ENCODE measurements around the gene BORCS5. TPM values are rescaled to one million over a fixed set of nuclear protein-coding genes. Genes with fewer than 3 reads are reported as not detected.
"Not testable (repeated sequence)": the region's sequence is repeated elsewhere in the genome, so short reads cannot be mapped to it uniquely, and the experiment has no call there.

BORCS5 gene
- total RNA-seq = 3.7 and 4.0 TPM in 2 replicates

GRCh38 chr12:12356896-12357718 lies at the start of gene BORCS5:
TSS of gene BORCS5 (plus strand) at chr12:12357078. CDS start at chr12:12357452, 374 bp downstream.
- DNase-seq (ENCODE audit: low read depth in 2 of 2) = peak; percentile 84 to 89

GRCh38 chr12:12310695-12311094 lies 46.2 kb upstream of the BORCS5 start:
- DNase-seq (ENCODE audit: low read depth in 2 of 2) = not testable (repeated sequence)

- no peak for DNase-seq (ENCODE audit: low read depth in 2 of 2)
Measured at GRCh38 chr12:12315838-12316237, 41.0 kb upstream of the BORCS5 start.

GRCh38 chr12:12319451-12320183 lies 37.3 kb upstream of the BORCS5 start:
- no peak for DNase-seq (ENCODE audit: low read depth in 2 of 2)

- DNase-seq (ENCODE audit: low read depth in 2 of 2) = no peak
Measured at GRCh38 chr12:12323118-12323517, 33.8 kb upstream of the BORCS5 start.

- no peak for DNase-seq (ENCODE audit: low read depth in 2 of 2)
Measured at GRCh38 chr12:12323591-12323990, 33.3 kb upstream of the BORCS5 start.

GRCh38 chr12:12326262-12326661 lies 30.6 kb upstream of the BORCS5 start:
- no peak for DNase-seq (ENCODE audit: low read depth in 2 of 2)

- DNase-seq (ENCODE audit: low read depth in 2 of 2) = peak; percentile 38 to 79
Measured at GRCh38 chr12:12327802-12328201, 29.1 kb upstream of the BORCS5 start.

- DNase-seq (ENCODE audit: low read depth in 2 of 2) = no peak
Measured at GRCh38 chr12:12331244-12331771, 25.6 kb upstream of the BORCS5 start.

- no peak for DNase-seq (ENCODE audit: low read depth in 2 of 2)
Measured at GRCh38 chr12:12331896-12332295, 25.0 kb upstream of the BORCS5 start.

- peak; percentile 17 to 84 for DNase-seq (ENCODE audit: low read depth in 2 of 2)
Measured at GRCh38 chr12:12333407-12334366, 23.2 kb upstream of the BORCS5 start.

GRCh38 chr12:12334367-12335040 lies 22.4 kb upstream of the BORCS5 start:
- peak; percentile 25 to 75 for DNase-seq (ENCODE audit: low read depth in 2 of 2)

- peak in 1 of 2 donors; percentile 37 for DNase-seq (ENCODE audit: low read depth in 2 of 2)
Measured at GRCh38 chr12:12336049-12336411, 20.8 kb upstream of the BORCS5 start.

- DNase-seq (ENCODE audit: low read depth in 2 of 2) = no peak
Measured at GRCh38 chr12:12336511-12336910, 20.4 kb upstream of the BORCS5 start.

GRCh38 chr12:12338527-12339168 lies 18.2 kb upstream of the BORCS5 start:
- peak in 1 of 2 donors; percentile 87 for DNase-seq (ENCODE audit: low read depth in 2 of 2)

- DNase-seq (ENCODE audit: low read depth in 2 of 2) = peak; percentile 51 to 61
Measured at GRCh38 chr12:12349711-12350665, 6.9 kb upstream of the BORCS5 start, which contains the start of gene MANSC1. TSS of gene MANSC1 (minus strand) at chr12:12350242. CDS start at chr12:12343314, 6,928 bp downstream.

GRCh38 chr12:12350868-12351463 lies 5.9 kb upstream of the BORCS5 start:
- DNase-seq (ENCODE audit: low read depth in 2 of 2) = no peak

- DNase-seq (ENCODE audit: low read depth in 2 of 2) = not testable (repeated sequence)
Measured at GRCh38 chr12:12351468-12352185, 5.3 kb upstream of the BORCS5 start.

Measured in dermis microvascular lymphatic vessel endothelial cell (primary cell).